NCI-H2107 (cell line): Measurements from ENCODE around the gene RIPOR2.

Source experiments
- DNase-seq: peaks from one replicate; lab custom pipeline; 2025; lab: John Stamatoyannopoulos, UW

The RIPOR2 gene

DNA sequence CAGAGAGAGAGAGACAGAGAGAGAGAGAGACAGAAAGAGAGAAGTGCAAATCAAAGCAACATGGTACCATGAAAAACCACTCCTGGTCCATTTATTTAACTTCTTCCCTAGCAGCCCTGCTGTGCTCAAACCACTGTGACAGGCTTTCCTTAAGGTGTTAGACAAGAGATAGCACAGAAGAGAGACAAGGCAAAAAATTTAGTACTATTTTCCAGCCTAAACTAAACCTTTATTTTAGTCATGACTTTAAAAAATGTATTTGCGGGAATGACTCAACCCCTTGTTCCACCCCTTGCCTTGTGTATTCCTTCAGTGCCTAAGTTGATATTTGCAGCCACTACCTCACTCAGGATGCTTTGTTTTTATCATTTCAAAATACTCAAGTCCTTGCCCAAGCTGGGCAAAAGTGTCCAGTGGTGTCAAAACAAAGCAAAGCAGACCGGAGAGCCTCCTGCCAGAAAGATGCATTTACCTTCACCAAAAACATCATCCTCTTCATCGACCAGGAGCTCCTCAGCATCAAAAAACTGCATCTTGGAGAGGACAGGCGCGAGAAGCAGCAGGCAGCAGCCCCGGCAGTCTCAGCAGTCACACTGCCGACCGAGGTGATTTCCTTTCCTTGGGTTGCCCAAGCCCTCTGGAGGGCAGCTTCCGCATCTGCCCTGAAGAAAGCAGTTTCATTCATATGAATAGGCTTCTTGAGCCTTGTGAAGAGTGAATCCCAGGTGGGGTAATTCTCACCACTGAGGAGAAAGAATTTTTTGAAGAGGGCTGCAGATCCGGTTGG lies at the start of gene RIPOR2:
Gene RIPOR2, minus strand, starts transcription at position 595 of the 787 bp plus-strand sequence. Its CDS starts 62 bp downstream, at position 533.
- DNase-seq, result no peak

- DNase-seq, result no peak
Observed at GRCh38 chr6:24985323-24985722, 49.6 kb upstream of the RIPOR2 start.

DNA sequence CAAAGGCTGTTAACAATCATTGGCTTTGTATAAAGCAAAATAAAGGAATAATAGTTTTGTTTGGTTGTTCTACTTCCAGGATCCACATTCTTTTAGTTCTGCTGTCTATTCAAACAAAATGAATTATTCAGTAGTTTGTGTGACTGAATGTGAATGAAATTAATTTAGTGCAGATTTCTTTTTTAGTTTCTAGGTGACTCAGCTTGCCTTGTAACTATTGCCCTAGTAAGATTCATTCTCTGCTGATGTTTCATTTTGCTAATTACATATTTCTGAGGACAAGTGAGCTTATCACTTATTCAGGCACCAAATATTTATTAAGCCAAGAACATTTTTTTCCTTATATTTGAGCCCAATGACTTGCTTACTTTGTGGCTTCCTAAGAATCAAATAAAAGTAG lies 46.5 kb upstream of the RIPOR2 start:
- no peak for DNase-seq

DNA sequence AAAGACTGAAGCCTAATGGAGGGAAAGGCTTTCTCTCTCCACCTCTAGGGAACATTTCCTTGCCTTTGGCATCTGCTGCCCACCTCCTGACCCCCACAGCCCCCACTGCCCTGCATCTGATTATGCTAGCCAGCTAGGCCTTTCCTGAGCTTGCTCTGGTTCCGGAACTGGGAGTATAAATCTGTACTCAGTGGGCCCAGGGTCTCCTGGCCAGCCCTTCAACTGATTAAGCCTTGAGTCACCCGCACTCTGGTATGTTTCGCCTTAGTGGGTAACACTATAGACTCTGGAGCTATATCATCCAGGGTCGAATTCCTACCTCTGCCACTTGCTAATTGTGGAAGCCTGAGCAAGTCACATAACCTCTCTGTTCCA lies 45.6 kb upstream of the RIPOR2 start:
- DNase-seq, result no peak

GRCh38 chr6:24980507-24981385 lies 45.0 kb upstream of the RIPOR2 start:
- no peak for DNase-seq

GRCh38 chr6:24979176-24979575 lies 43.4 kb upstream of the RIPOR2 start:
- no peak for DNase-seq

GRCh38 chr6:24974182-24975171 lies 38.7 kb upstream of the RIPOR2 start:
- DNase-seq, result no peak

- DNase-seq, result no peak
Observed at GRCh38 chr6:24972311-24972958, 36.7 kb upstream of the RIPOR2 start.

DNA sequence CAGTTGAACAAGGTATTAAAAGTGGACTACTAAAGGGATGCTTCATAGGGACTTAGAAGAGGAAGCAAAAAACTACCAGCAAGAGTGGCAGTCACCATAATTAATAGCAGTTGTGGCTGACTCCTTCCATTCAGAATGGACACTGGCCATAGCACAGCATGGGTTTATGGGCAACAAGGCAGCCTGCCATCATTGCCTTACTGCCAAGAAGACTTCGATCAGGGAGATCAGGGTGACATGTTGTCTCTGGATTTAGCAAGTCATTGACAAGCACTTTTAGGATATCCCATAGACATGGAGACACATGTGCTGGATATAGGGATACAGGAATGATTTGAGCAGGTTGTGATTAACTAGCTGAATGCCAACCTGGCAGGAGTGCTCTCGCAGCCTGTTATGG lies 35.3 kb upstream of the RIPOR2 start:
- no peak for DNase-seq

- no peak for DNase-seq
Observed at GRCh38 chr6:24969343-24969860, 33.6 kb upstream of the RIPOR2 start.

DNA sequence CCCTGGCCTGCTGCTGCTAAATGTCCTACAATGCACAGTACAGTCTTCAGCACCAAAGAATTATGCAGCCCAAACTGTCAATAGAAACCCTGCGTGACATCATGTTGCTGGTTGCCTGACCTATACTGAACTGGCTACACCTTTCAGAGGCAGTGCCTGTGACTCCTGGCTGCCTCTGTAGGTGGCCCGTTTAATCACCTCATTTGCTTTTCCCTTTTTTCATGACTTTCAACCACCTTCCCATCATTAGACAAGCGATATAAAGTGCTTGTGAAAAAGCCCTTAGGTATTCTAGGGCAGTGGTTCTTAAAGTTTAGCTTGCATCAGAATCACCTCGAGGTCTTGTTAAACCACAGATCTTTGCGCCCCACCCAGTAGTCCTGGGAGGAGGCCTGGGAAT lies 33.0 kb upstream of the RIPOR2 start:
- no peak for DNase-seq

- no peak for DNase-seq
Observed at GRCh38 chr6:24967211-24967610, 31.5 kb upstream of the RIPOR2 start.

DNA sequence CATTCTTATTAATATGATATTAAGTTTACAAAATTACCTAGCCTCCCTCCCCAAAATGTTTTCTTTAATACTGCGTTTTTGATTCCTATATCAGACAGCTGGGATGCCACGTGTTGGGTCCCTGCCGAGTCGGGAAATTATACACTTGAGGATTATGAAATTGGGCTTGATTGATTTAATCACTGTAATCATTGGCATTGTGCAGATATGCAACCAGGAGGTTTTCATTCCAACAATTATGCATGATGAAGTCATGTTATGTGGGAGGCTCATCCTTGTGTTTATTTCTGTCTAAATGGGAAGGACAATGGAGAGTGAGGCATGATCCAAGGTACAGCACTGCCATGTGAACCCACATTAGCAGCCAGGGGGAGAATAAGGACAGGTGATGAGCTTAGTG lies 30.6 kb upstream of the RIPOR2 start:
- DNase-seq, result no peak

DNA sequence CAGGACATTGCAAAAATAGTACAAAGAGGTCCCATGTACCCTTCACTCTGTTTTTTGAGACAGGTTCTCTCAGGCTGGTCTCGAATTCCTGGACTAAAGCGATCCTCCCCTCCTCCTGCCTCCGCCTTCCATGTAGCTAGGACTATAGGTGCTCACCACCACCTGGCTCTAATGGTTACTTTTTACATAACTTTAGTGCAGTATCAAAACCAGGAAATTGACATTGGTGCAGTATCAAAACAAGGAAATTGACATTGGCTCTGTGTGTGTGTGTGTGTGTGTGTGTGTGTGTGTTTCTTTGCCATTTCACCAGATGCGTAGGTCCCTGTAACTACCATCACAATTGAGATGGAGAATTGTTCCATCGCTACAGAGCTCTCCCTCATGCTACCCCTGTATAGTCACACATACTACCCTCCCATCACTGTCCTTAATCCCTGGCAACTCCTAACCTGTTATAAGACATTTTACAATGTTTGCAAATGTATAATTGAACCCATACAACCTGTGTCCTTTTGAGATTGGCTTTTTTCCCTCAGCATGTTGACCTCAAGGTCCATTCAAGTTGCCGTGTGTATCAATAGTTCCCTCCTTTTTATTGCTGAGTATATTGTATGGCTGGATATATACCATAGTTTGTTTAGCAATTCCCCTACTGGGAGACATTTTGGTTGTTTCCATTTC lies 28.3 kb upstream of the RIPOR2 start:
- no peak for DNase-seq

GRCh38 chr6:24963339-24963738 lies 27.6 kb upstream of the RIPOR2 start:
- no peak for DNase-seq

DNA sequence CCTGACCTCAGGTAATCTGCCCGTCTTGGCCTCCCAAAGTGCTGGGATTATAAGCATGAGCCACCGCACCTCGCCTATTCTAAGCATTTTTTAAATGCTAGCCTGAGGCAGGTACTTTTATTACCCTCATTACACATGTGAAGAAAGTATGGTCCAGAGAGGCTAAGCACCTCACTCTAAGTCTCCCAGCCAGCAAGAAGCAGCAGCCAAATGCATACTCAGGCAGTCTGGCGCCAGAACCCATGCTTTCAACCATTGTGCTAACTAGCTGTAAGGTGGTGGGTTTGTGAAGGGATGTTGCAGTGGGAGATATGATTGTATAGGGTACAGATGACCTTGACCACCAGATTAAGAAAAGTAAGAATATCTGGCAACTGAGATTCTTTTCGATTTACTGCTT lies 26.1 kb upstream of the RIPOR2 start:
- no peak for DNase-seq

DNA sequence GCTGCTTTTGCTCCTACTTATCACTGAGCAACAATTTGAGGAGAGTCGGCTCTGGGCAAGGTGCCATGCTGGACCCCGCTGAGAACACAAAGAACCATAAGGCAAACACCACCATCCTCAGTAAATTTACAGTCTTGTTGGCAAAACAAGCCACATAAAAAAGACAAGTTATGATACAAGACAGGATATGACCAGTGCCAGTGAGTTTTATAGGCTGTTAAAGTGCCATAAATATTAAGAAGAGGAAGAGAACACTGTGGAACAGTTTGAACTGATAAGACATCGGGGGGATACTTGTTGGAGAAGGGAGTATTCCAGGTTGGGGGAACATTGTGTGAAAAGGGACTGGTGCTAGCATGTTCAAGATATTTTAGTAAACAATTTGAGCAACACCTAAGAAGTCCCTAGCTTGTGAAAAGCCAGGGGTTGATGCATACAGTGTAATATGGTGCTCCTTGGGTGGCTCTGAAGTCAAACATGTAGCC lies 25.3 kb upstream of the RIPOR2 start:
- no peak for DNase-seq

- DNase-seq, result no peak
Observed at GRCh38 chr6:24959319-24959718, 23.6 kb upstream of the RIPOR2 start.

- no peak for DNase-seq
Observed at GRCh38 chr6:24957199-24957598, 21.4 kb upstream of the RIPOR2 start.

- DNase-seq, result no peak
Observed at GRCh38 chr6:24953726-24954125, 18.0 kb upstream of the RIPOR2 start.
